HCT116 (cell line): ENCODE measurements around the gene EMC1. TPM values are rescaled to one million over a fixed set of nuclear protein-coding genes. Genes with fewer than 3 reads are reported as not detected.

Source experiments
- ATAC-seq: fragments of 200-7000 bp; cut with Tn5 transposase; 2 replicates; pipeline ENCODE4 v1.9.1; 2020; ENCODE audit warnings: mild to moderate bottlenecking, moderate library complexity
- BruUV-seq: library from RNA; stranded (reverse); fragments of 400-500 nt; replicated peaks from 2 replicates; lab custom pipeline; 2021; lab: Mats Ljungman, UMichigan
- CTCF ChIA-PET: fragments of 300-600 bp; sonication (Branson Sonifier 250); formaldehyde crosslinking; loops from one replicate; lab custom pipeline; 2021; ENCODE audit warnings: antibody characterized with exemption; lab: Charles Lee
- POLR2A ChIA-PET: fragments of 300-600, 350-600 bp; sonication (Branson Sonifier 250); formaldehyde crosslinking; loops from one replicate; lab custom pipeline; 2021; ENCODE audit warnings: antibody characterized with exemption; lab: Charles Lee
- RAD21 ChIA-PET, 2 experiments: fragments of 300-600 bp; sonication (Branson Sonifier 250); formaldehyde crosslinking; loops; one replicate each; lab custom pipeline; 2023; ENCODE audit warnings: low total read pairs in 2 of 2; ENCODE audit not compliant: uncharacterized antibody in 2 of 2, unreplicated experiment in 2 of 2, low non-redundant PET in 1 of 2; lab: Charles Lee
- DNase-seq: peaks from one replicate; pipeline ENCODE4 v3.0.0-alpha.2; 2010; ENCODE audit warnings: low read depth, low spot score
- H2AFZ ChIP-seq: fragments of 200-600 bp; shearing (Covaris generic), sonication (generic); 2 replicates; pipeline ENCODE4 v1.6.1; 2017; ENCODE audit warnings: low read depth, mixed run types, mixed read lengths, antibody characterized with exemption, low read length; ENCODE audit not compliant: poor library complexity, severe bottlenecking
- H3K27ac ChIP-seq: 2 replicates; pipeline ENCODE4 v1.5.1; 2012; ENCODE audit warnings: low read depth, low read length
- H3K27me3 ChIP-seq: fragments of 200-600 bp; sonication (generic); 2 replicates; pipeline ENCODE4 v1.6.1; 2016; ENCODE audit warnings: mixed run types, low read length, mixed read lengths; ENCODE audit not compliant: insufficient read depth
- H3K36me3 ChIP-seq, 2 experiments: fragments of 200-500 bp in 1 of 2; fragments of 200-600 bp in 1 of 2; sonication (Bioruptor generic) in 1 of 2; sonication (generic) in 1 of 2; 2 replicates each; pipeline versions ENCODE4 v1.5.1 to v1.6.1; 2014 to 2016; ENCODE audit warnings: low read length in 2 of 2, inconsistent platforms in 1 of 2, mixed read lengths in 1 of 2, mixed run types in 1 of 2; ENCODE audit not compliant: insufficient read depth in 2 of 2, control insufficient read depth in 1 of 2
- H3K4me1 ChIP-seq, 2 experiments: fragments of 200-600 bp in 1 of 2; sonication (generic) in 1 of 2; 2 replicates each; pipeline versions ENCODE4 v1.5.1 to v1.6.1; 2012 to 2017; ENCODE audit warnings: low read length in 2 of 2, inconsistent platforms in 1 of 2, mild to moderate bottlenecking in 1 of 2, mixed read lengths in 1 of 2, mixed run types in 1 of 2, moderate library complexity in 1 of 2; ENCODE audit not compliant: insufficient read depth in 2 of 2, control insufficient read depth in 1 of 2
- H3K4me2 ChIP-seq: fragments of 200-600 bp; sonication (generic); 2 replicates; pipeline ENCODE4 v1.6.1; 2017; ENCODE audit warnings: mixed run types, low read length, mixed read lengths
- H3K4me3 ChIP-seq, 2 experiments: fragments of 200-600 bp in 1 of 2; sonication (generic) in 1 of 2; replicated peaks in 1 of 2; 2 replicates each; pipeline ENCODE4 v1.5.1; 2011 to 2016; ENCODE audit warnings: low read length in 2 of 2, control low read depth in 1 of 2, low read depth in 1 of 2, mild to moderate bottlenecking in 1 of 2, mixed read lengths in 1 of 2, mixed run types in 1 of 2
- H3K79me2 ChIP-seq: fragments of 200-600 bp; sonication (generic); 2 replicates; pipeline ENCODE4 v1.6.1; 2017; ENCODE audit warnings: mild to moderate bottlenecking, mixed run types, low read length, moderate library complexity, mixed read lengths; ENCODE audit not compliant: insufficient read depth
- H3K9ac ChIP-seq: fragments of 200-600 bp; sonication (generic); 2 replicates; pipeline ENCODE4 v1.6.1; 2016; ENCODE audit warnings: low read length, mixed read lengths
- H3K9me2 ChIP-seq: fragments of 200-600 bp; sonication (generic), shearing (Covaris generic); 2 replicates; pipeline ENCODE4 v1.6.1; 2017; ENCODE audit warnings: mixed run types, mild to moderate bottlenecking, moderate library complexity; ENCODE audit not compliant: insufficient read depth
- H3K9me3 ChIP-seq, 2 experiments: fragments of 200-500 bp in 1 of 2; fragments of 200-600 bp in 1 of 2; sonication (Bioruptor generic) in 1 of 2; sonication (generic) in 1 of 2; 2 replicates each; pipeline ENCODE4 v1.6.1; 2014 to 2017; ENCODE audit warnings: low read length in 2 of 2, mixed read lengths in 2 of 2, inconsistent platforms in 1 of 2, low read depth in 1 of 2, mild to moderate bottlenecking in 1 of 2, mixed run types in 1 of 2, moderate library complexity in 1 of 2; ENCODE audit not compliant: control insufficient read depth in 1 of 2, insufficient read depth in 1 of 2
- H4K20me1 ChIP-seq: fragments of 200-600 bp; sonication (generic), shearing (Covaris generic); 2 replicates; pipeline ENCODE4 v1.6.1; 2017; ENCODE audit warnings: mixed run types, mild to moderate bottlenecking, moderate library complexity; ENCODE audit not compliant: insufficient read depth
- CBX3 ChIP-seq: IDR thresholded peaks from 2 replicates; pipeline ENCODE4 v1.6.1; 2012; ENCODE audit warnings: low read depth
- ELF1 ChIP-seq: IDR thresholded peaks from 2 replicates; pipeline ENCODE4 v1.6.1; 2012; ENCODE audit warnings: low read depth, borderline replicate concordance
- JUND ChIP-seq: IDR thresholded peaks from 2 replicates; pipeline ENCODE4 v1.6.1; 2012
- SRF ChIP-seq: IDR thresholded peaks from 2 replicates; pipeline ENCODE4 v1.6.1; 2012; ENCODE audit warnings: low read depth
- ZNF274 ChIP-seq: fragments of 200-500 bp; sonication (Bioruptor generic); IDR thresholded peaks from 2 replicates; pipeline ENCODE4 v1.6.1; 2014; ENCODE audit warnings: mild to moderate bottlenecking, low read depth, low read length, inconsistent platforms
- intact Hi-C: fragments of 100-400 bp; cut with micrococcal nuclease; formaldehyde crosslinking; loops from 2 replicates; pipeline ENCODE4 v1.10.0; 2022
- total RNA-seq: library from RNA; stranded (reverse); gene quantifications from one replicate; pipeline ENCODE4 v1.2.1, GENCODE V29; 2021; ENCODE audit not compliant: unreplicated experiment
- TF ChIP-seq, protein P1 (sequence below): IDR thresholded peaks from 2 replicates; pipeline ENCODE4 v1.6.1; 2012

Gene EMC1
- total RNA-seq, 1 experiment from 2014 or later, result 66.6 TPM

DNA sequence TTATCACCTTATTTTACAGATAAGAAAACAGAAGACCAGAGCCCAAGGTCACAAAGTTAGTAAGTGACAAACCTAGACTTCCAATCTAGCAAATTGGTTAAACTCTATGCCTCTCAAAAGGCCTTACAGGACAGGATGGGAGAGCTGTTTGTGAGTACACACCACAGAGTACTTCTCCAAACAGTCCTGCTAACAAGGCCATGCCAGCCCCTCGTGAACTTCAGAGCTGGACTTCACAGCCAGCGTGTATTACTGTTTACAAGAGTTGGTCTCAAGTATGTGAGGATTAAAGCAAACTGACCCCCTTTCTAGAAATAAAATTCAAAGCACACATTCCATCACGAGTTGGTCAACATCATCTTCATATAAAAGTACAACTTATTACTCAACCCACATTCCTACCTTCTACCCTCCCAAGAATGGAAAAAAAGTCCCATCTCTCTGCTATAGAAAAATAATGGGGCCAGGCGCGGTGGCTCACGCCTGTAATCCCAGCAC is 21.4 kb downstream of the EMC1 start:
- Histone ChIP-seq H3K36me3 (peaks cover 50 to 64% of the 10 kb centered on the region in 2 experiments), H3K27me3 (no peaks in the 10 kb centered on the region), H3K9me2 (no peaks in the 10 kb centered on the region), H3K9me3 (no peaks in the 10 kb centered on the region), H2AFZ (no peak overlapping the region), H3K79me2 (peaks cover 5% of the 10 kb centered on the region; the same call in 1 of the 2 replicates), H4K20me1 (no peaks in the 10 kb centered on the region; the same call in 1 of the 2 replicates), H3K4me3 (no peak overlapping the region), H3K4me2 (no peak overlapping the region), H3K27ac (no peak overlapping the region), H3K4me1 (no peaks in the 10 kb centered on the region), H3K9ac (no peak overlapping the region)
- ATAC-seq (no peak), DNase-seq (no peak)
- POLR2A ChIA-PET, result no interaction called here
- intact Hi-C loops, result no loop called here
- TF ChIP-seq JUND, result no peak
- no peak for TF ChIP-seq CBX3
- TF ChIP-seq, protein P1, sequence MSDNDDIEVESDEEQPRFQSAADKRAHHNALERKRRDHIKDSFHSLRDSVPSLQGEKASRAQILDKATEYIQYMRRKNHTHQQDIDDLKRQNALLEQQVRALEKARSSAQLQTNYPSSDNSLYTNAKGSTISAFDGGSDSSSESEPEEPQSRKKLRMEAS, result no peak
- TF ChIP-seq ELF1, result no peak
- no peak for TF ChIP-seq ZNF274
- BruUV-seq, result no TSS peak
- RAD21 ChIA-PET, result no interaction called here
- CTCF ChIA-PET, result interaction anchor here (0.6 to 0.8 kb wide), 2 partner anchors 11 to 674 kb away, joined by 3 read pairs; no protein-coding TSS in a partner anchor

DNA sequence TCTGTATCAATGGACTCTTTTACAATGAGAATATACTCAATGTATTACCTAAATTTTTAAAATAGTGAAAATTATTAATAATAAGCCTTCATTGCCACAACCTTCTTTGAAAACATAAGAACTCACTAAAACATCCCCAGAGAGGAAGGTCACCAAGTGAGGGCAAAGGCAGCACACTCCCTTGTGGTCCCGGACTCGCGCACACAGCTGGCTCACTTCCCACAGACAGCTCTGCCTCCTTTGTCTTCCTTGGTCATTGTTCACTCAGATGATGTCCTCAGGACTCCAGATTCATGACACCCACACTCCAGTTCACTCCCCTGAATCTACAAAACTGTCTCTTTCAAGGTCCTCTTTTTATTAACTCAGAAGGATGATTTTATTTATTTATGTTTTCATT is 22.1 kb downstream of the EMC1 start:
- ATAC-seq (no peak), DNase-seq (no peak)
- H3K79me2 ChIP-seq, result peaks cover 5% of the 10 kb centered on the region; the same call in 1 of the 2 replicates
- no peaks in the 10 kb centered on the region; the same call in 1 of the 2 replicates for H4K20me1 ChIP-seq
- H3K36me3 ChIP-seq, result peaks cover 51 to 66% of the 10 kb centered on the region in 2 experiments
- H3K4me3 ChIP-seq, result no peak overlapping the region
- ChIA-PET CTCF (interaction anchor here (0.6 kb wide), 1 partner anchor 673 kb away, joined by 3 read pairs; no protein-coding TSS in a partner anchor), POLR2A (no interaction called here), RAD21 (no interaction called here)
- TF ChIP-seq SRF, result no peak
- BruUV-seq, result no TSS peak
- no peaks in the 10 kb centered on the region for H3K9me3 ChIP-seq
- intact Hi-C loops, result no loop called here
- H3K27me3 ChIP-seq, result no peaks in the 10 kb centered on the region
- no peak overlapping the region for H3K9ac ChIP-seq
- H3K9me2 ChIP-seq, result no peaks in the 10 kb centered on the region
- H3K4me2 ChIP-seq, result no peak overlapping the region
- H2AFZ ChIP-seq, result no peak overlapping the region
- H3K4me1 ChIP-seq, result no peaks in the 10 kb centered on the region
- no peak overlapping the region for H3K27ac ChIP-seq
